Left kidney (tissue), 2 donors: ENCODE measurements around the gene TBCE. TPM values are rescaled to one million over a fixed set of nuclear protein-coding genes. Genes with fewer than 3 reads are reported as not detected.
A peak's percentile ranks its signal among the peaks of the same experiment; 100 is the strongest.

Experiments used
- DNase-seq: peaks from one replicate; pipeline ENCODE4 v3.0.0-alpha.2; 2013
- polyA plus RNA-seq: library from polyadenylated mRNA; unstranded; fragments of 120-200 nt; gene quantifications from one replicate; pipeline ENCODE4 v1.2.1, GENCODE V29; 2013; ENCODE audit not compliant: insufficient read length

The TBCE gene
- polyA plus RNA-seq, 1 donor = 69.3 TPM

GRCh38 chr1:235408503-235408960 lies 41.3 kb downstream of the TBCE start:
- DNase-seq = no peak

GRCh38 chr1:235409042-235409820 lies 42.0 kb downstream of the TBCE start:
- DNase-seq = no peak

GRCh38 chr1:235410467-235410866 lies 43.2 kb downstream of the TBCE start:
- no peak for DNase-seq

- no peak for DNase-seq
Observed at GRCh38 chr1:235411489-235412486, 44.6 kb downstream of the TBCE start.

- DNase-seq = peak; percentile 37
Observed at GRCh38 chr1:235415008-235415904, 48.0 kb downstream of the TBCE start.

GRCh38 chr1:235416662-235417049 lies 49.4 kb downstream of the TBCE start:
- DNase-seq = no peak

- peak; percentile 70 for DNase-seq
Observed at GRCh38 chr1:235417086-235417697, 50.0 kb downstream of the TBCE start.

GRCh38 chr1:235421751-235422150 lies 54.5 kb downstream of the TBCE start:
- no peak for DNase-seq

- DNase-seq = no peak
Observed at GRCh38 chr1:235423214-235423652, 56.0 kb downstream of the TBCE start.

- DNase-seq = no peak
Observed at GRCh38 chr1:235424092-235424491, 56.9 kb downstream of the TBCE start.

GRCh38 chr1:235425357-235425756 lies 58.1 kb downstream of the TBCE start:
- DNase-seq = no peak

- DNase-seq = no peak
Observed at GRCh38 chr1:235426143-235426542, 58.9 kb downstream of the TBCE start.

GRCh38 chr1:235426680-235427079 lies 59.5 kb downstream of the TBCE start:
- DNase-seq = no peak

- DNase-seq = no peak
Observed at GRCh38 chr1:235427447-235427846, 60.2 kb downstream of the TBCE start.

- DNase-seq = no peak
Observed at GRCh38 chr1:235429143-235429542, 61.9 kb downstream of the TBCE start.

- DNase-seq = no peak
Observed at GRCh38 chr1:235430991-235431390, 63.8 kb downstream of the TBCE start.

- no peak for DNase-seq
Observed at GRCh38 chr1:235434001-235434400, 66.8 kb downstream of the TBCE start.

GRCh38 chr1:235441159-235441685 lies 74.0 kb downstream of the TBCE start:
- DNase-seq = no peak

GRCh38 chr1:235442788-235443429 lies 75.7 kb downstream of the TBCE start:
- DNase-seq = no peak

GRCh38 chr1:235448616-235449015 lies 81.4 kb downstream of the TBCE start:
- no peak for DNase-seq

- no peak for DNase-seq
Observed at GRCh38 chr1:235450433-235450832, 83.2 kb downstream of the TBCE start.
